ENCODE data around the gene TRIM17. TPM values are rescaled to one million over a fixed set of nuclear protein-coding genes. Genes with fewer than 3 reads are reported as not detected.
A peak's percentile ranks its signal among the peaks of the same experiment; 100 is the strongest.

The TRIM17 gene
- polyA plus RNA-seq, 3 donors = not detected

GRCh38 chr1:228381356-228381755 is 35.3 kb downstream of the TRIM17 start:
- no peak for TF ChIP-seq CTCF (IDR thresholded peaks at IDR 0.05)
- H3K27me3 ChIP-seq (ENCODE audit: control insufficient read depth in 2 of 2, insufficient read depth in 2 of 2, low read length in 2 of 2) = peaks cover 4 to 30% of the 10 kb centered on the region in 2 donors
- no peaks in the 10 kb centered on the region for H3K79me2 ChIP-seq (ENCODE audit: insufficient read depth, low read length)
- no peak overlapping the region for H3K27ac ChIP-seq (ENCODE audit: low read depth in 1 of 2, low read length in 2 of 2)
- no peaks in the 10 kb centered on the region for H3K36me3 ChIP-seq (replicated peaks in 1 of 2; ENCODE audit: control insufficient read depth in 1 of 2, insufficient read depth in 2 of 2, low read length in 2 of 2)
- Mint-ChIP-seq H3K27ac (no peak overlapping the region), H3K27me3 (ENCODE audit: low read depth in 3 of 3) (peaks cover 31 to 39% (median 37%) of the 10 kb centered on the region in 3 donors), H3K36me3 (no peaks in the 10 kb centered on the region), H3K9me3 (peaks cover 0 to 2% (median 0%) of the 10 kb centered on the region in 7 donors), H3K4me1 (peaks cover 7% of the 10 kb centered on the region), H3K4me3 (no peak overlapping the region)
- H3K4me3 ChIP-seq (replicated peaks in 1 of 3; ENCODE audit: low read depth in 2 of 3, low read length in 3 of 3) = no peak overlapping the region
- H3K9me3 ChIP-seq (replicated peaks in 1 of 2; ENCODE audit: control insufficient read depth in 1 of 2, insufficient read depth in 1 of 2, low read length in 2 of 2) = no peaks in the 10 kb centered on the region
- no CpG with 5 or more reads among the region's 2 CpGs for WGBS (ENCODE audit: insufficient coverage)
- H2AFZ ChIP-seq (ENCODE audit: insufficient read depth, low read depth, low read length, poor library complexity, severe bottlenecking) = no peak overlapping the region
- no peak overlapping the region for H3K9ac ChIP-seq (ENCODE audit: insufficient read depth, low read length, poor library complexity, severe bottlenecking)
- intact Hi-C loops (cut with micrococcal nuclease) = no loop called here
- peaks cover 7 to 9% of the 10 kb centered on the region in 2 donors for H3K4me1 ChIP-seq (ENCODE audit: control insufficient read depth in 1 of 2, insufficient read depth in 2 of 2, low read length in 2 of 2)
- H3K4me2 ChIP-seq (replicated peaks; ENCODE audit: extremely low read depth, low read length, poor library complexity, severe bottlenecking) = no peak overlapping the region
- no peak for DNase-seq
- H4K20me1 ChIP-seq (ENCODE audit: insufficient read depth, low read length) = no peaks in the 10 kb centered on the region

GRCh38 chr1:228379666-228380065 is 37.0 kb downstream of the TRIM17 start:
- H3K36me3 ChIP-seq (replicated peaks in 1 of 2; ENCODE audit: control insufficient read depth in 1 of 2, insufficient read depth in 2 of 2, low read length in 2 of 2) = no peaks in the 10 kb centered on the region
- no peaks in the 10 kb centered on the region for H4K20me1 ChIP-seq (ENCODE audit: insufficient read depth, low read length)
- peaks cover 29 to 39% (median 33%) of the 10 kb centered on the region in 3 donors for H3K27me3 Mint-ChIP-seq (ENCODE audit: low read depth in 3 of 3)
- intact Hi-C loops (cut with micrococcal nuclease) = no loop called here
- H2AFZ ChIP-seq (ENCODE audit: insufficient read depth, low read depth, low read length, poor library complexity, severe bottlenecking) = no peak overlapping the region
- no peak overlapping the region for H3K27ac ChIP-seq (ENCODE audit: low read depth in 1 of 2, low read length in 2 of 2)
- H3K4me1 Mint-ChIP-seq = peaks cover 7% of the 10 kb centered on the region
- peaks cover 0 to 3% (median 0%) of the 10 kb centered on the region in 7 donors for H3K9me3 Mint-ChIP-seq
- H3K27ac Mint-ChIP-seq = no peak overlapping the region
- 84% methylated on average over 7 of the region's 8 CpGs for WGBS (ENCODE audit: insufficient coverage)
- no peak overlapping the region for H3K4me3 ChIP-seq (replicated peaks in 1 of 3; ENCODE audit: low read depth in 2 of 3, low read length in 3 of 3)
- peaks cover 4 to 30% of the 10 kb centered on the region in 2 donors for H3K27me3 ChIP-seq (ENCODE audit: control insufficient read depth in 2 of 2, insufficient read depth in 2 of 2, low read length in 2 of 2)
- H3K79me2 ChIP-seq (ENCODE audit: insufficient read depth, low read length) = no peaks in the 10 kb centered on the region
- no peak overlapping the region for H3K4me2 ChIP-seq (replicated peaks; ENCODE audit: extremely low read depth, low read length, poor library complexity, severe bottlenecking)
- H3K9ac ChIP-seq (ENCODE audit: insufficient read depth, low read length, poor library complexity, severe bottlenecking) = no peak overlapping the region
- no peak for TF ChIP-seq CTCF (IDR thresholded peaks at IDR 0.05)
- no peaks in the 10 kb centered on the region for H3K9me3 ChIP-seq (replicated peaks in 1 of 2; ENCODE audit: control insufficient read depth in 1 of 2, insufficient read depth in 1 of 2, low read length in 2 of 2)
- peak overlapping the region in 1 of 2 donors; percentile 85 for H3K4me3 Mint-ChIP-seq
- H3K36me3 Mint-ChIP-seq = no peaks in the 10 kb centered on the region
- DNase-seq = no peak
- H3K4me1 ChIP-seq (ENCODE audit: control insufficient read depth in 1 of 2, insufficient read depth in 2 of 2, low read length in 2 of 2) = peaks cover 7 to 9% of the 10 kb centered on the region in 2 donors
